MCF 10A (cell line): ENCODE data around the gene TMEM252. TPM values are rescaled to one million over a fixed set of nuclear protein-coding genes. Genes with fewer than 3 reads are reported as not detected.
A peak's percentile ranks its signal among the peaks of the same experiment; 100 is the strongest.

Source experiments
- BruUV-seq: library from RNA; stranded (reverse); fragments of 400-500 nt; replicated peaks from 2 replicates; lab custom pipeline; 2021; lab: Mats Ljungman, UMichigan
- CTCF ChIA-PET: fragments of 300-600 bp; sonication (Branson Sonifier 250); formaldehyde crosslinking; extraction: SDS; loops from one replicate; lab custom pipeline; 2021; ENCODE audit warnings: antibody characterized with exemption, inconsistent platforms; lab: Yijun Ruan, JAX
- POLR2A ChIA-PET: fragments of 300-600, 350-650 bp; sonication (Branson Sonifier 250); formaldehyde crosslinking; extraction: SDS; loops from one replicate; lab custom pipeline; 2020; ENCODE audit warnings: antibody characterized with exemption, inconsistent platforms; lab: Yijun Ruan, JAX
- DNase-seq: peaks from one replicate; pipeline ENCODE4 v3.0.0-alpha.2; 2018; ENCODE audit not compliant: unreplicated experiment
- H3K27ac Mint-ChIP-seq: one replicate; pipeline ENCODE4 v1.8.0; 2022; ENCODE audit warnings: mild to moderate bottlenecking, low read depth, mixed read lengths; ENCODE audit not compliant: unreplicated experiment
- H3K27me3 Mint-ChIP-seq: one replicate; pipeline ENCODE4 v1.8.0; 2022; ENCODE audit warnings: mixed read lengths; ENCODE audit not compliant: insufficient read depth, unreplicated experiment
- H3K36me3 Mint-ChIP-seq: one replicate; pipeline ENCODE4 v1.8.0; 2022; ENCODE audit warnings: mild to moderate bottlenecking, moderate library complexity, mixed read lengths; ENCODE audit not compliant: insufficient read depth, unreplicated experiment
- H3K4me1 Mint-ChIP-seq: one replicate; pipeline ENCODE4 v1.8.0; 2022; ENCODE audit warnings: mixed read lengths; ENCODE audit not compliant: insufficient read depth, unreplicated experiment
- H3K4me3 Mint-ChIP-seq: one replicate; pipeline ENCODE4 v1.8.0; 2022; ENCODE audit warnings: mild to moderate bottlenecking, moderate library complexity, mixed read lengths; ENCODE audit not compliant: unreplicated experiment
- H3K9me3 Mint-ChIP-seq: one replicate; pipeline ENCODE4 v1.8.0; 2022; ENCODE audit warnings: mixed read lengths; ENCODE audit not compliant: unreplicated experiment
- CTCF ChIP-seq: fragments of 200-600 bp; IDR thresholded peaks from one replicate; pipeline ENCODE4 v1.8.0; 2022; ENCODE audit warnings: antibody characterized with exemption, mild to moderate bottlenecking; ENCODE audit not compliant: unreplicated experiment
- intact Hi-C: fragments of 100-400 bp; cut with micrococcal nuclease; formaldehyde crosslinking; loops from 2 replicates; pipeline ENCODE4 v1.14.1; 2022
- total RNA-seq: library from RNA; stranded (reverse); gene quantifications from 2 replicates; pipeline ENCODE4 v1.2.3, GENCODE V29; 2022

The TMEM252 gene
- total RNA-seq, 1 experiment from 2014 or later: not detected

- H3K36me3 Mint-ChIP-seq: no peaks in the 10 kb centered on the region
- no TSS peak for BruUV-seq
- H3K27me3 Mint-ChIP-seq: peaks cover 30% of the 10 kb centered on the region
- no peaks in the 10 kb centered on the region for H3K4me1 Mint-ChIP-seq
- intact Hi-C loops: loop anchor here (5.0 kb wide), 1 partner anchor 60 kb away; no protein-coding TSS in a partner anchor
- no peaks in the 10 kb centered on the region for H3K9me3 Mint-ChIP-seq
- ChIA-PET CTCF (interaction anchor here (0.6 to 3.8 kb wide), 13 partner anchors 9 to 756 kb away, joined by 3 to 25 read pairs (median 4); no protein-coding TSS in a partner anchor), POLR2A (no interaction called here)
- no peak for DNase-seq
- no peak for TF ChIP-seq CTCF
- no peak overlapping the region for H3K27ac Mint-ChIP-seq
- H3K4me3 Mint-ChIP-seq: no peak overlapping the region
Observed at GRCh38 chr9:68567565-68567964, 26.9 kb upstream of the TMEM252 start.

- H3K4me1 Mint-ChIP-seq: no peaks in the 10 kb centered on the region
- POLR2A ChIA-PET: no interaction called here
Observed at GRCh38 chr9:68562461-68562860, 21.8 kb upstream of the TMEM252 start.

GRCh38 chr9:68560071-68560844 is 19.6 kb upstream of the TMEM252 start:
- peak; percentile 28 for TF ChIP-seq CTCF
- peak; percentile 50 for DNase-seq
- no peaks in the 10 kb centered on the region for H3K4me1 Mint-ChIP-seq
- ChIA-PET POLR2A (interaction anchor here (0.5 to 0.8 kb wide), 3 partner anchors 39 to 758 kb away, joined by 3 read pairs; no protein-coding TSS in a partner anchor), CTCF (interaction anchor here (0.6 to 4.2 kb wide), 11 partner anchors 9 to 439 kb away, joined by 3 to 37 read pairs (median 3); no protein-coding TSS in a partner anchor)
- H3K9me3 Mint-ChIP-seq: no peaks in the 10 kb centered on the region
- no peaks in the 10 kb centered on the region for H3K36me3 Mint-ChIP-seq
- intact Hi-C loops: no loop called here
- no peak overlapping the region for H3K27ac Mint-ChIP-seq
- H3K27me3 Mint-ChIP-seq: peaks cover 17% of the 10 kb centered on the region
- H3K4me3 Mint-ChIP-seq: no peak overlapping the region
- no TSS peak for BruUV-seq

More at GRCh38 chr9:68562461-68562860, 21.8 kb upstream of the TMEM252 start:
- no peaks in the 10 kb centered on the region for H3K36me3 Mint-ChIP-seq
- DNase-seq: no peak
- intact Hi-C loops: no loop called here
- H3K27me3 Mint-ChIP-seq: peaks cover 3% of the 10 kb centered on the region
- BruUV-seq: no TSS peak
- CTCF ChIA-PET: interaction anchor here (0.5 to 4.2 kb wide), 8 partner anchors 11 to 513 kb away, joined by 3 to 37 read pairs (median 4); no protein-coding TSS in a partner anchor
- TF ChIP-seq CTCF: no peak
- no peaks in the 10 kb centered on the region for H3K9me3 Mint-ChIP-seq
- no peak overlapping the region for H3K4me3 Mint-ChIP-seq
- H3K27ac Mint-ChIP-seq: no peak overlapping the region

- no peaks in the 10 kb centered on the region for H3K36me3 Mint-ChIP-seq
- H3K4me1 Mint-ChIP-seq: no peaks in the 10 kb centered on the region
- no peaks in the 10 kb centered on the region for H3K9me3 Mint-ChIP-seq
- intact Hi-C loops: no loop called here
- ChIA-PET POLR2A (no interaction called here), CTCF (interaction anchor here (0.6 kb wide), 1 partner anchor 839 kb away, joined by 3 read pairs; no protein-coding TSS in a partner anchor)
- no peak overlapping the region for H3K4me3 Mint-ChIP-seq
- peaks cover 17% of the 10 kb centered on the region for H3K27me3 Mint-ChIP-seq
- no peak overlapping the region for H3K27ac Mint-ChIP-seq
- DNase-seq: no peak
- no TSS peak for BruUV-seq
- no peak for TF ChIP-seq CTCF
Observed at GRCh38 chr9:68558545-68558944, 17.9 kb upstream of the TMEM252 start.
